Stimulated activated CD4-positive, alpha-beta T cell treated with anti-CD3 and anti-CD28 coated beads, Interleukin-4, amount 100 ng/mL, for 24 hours (primary cell): ENCODE results near the gene KCNV2.
"Not testable (repeated sequence)": the region's sequence is repeated elsewhere in the genome, so short reads cannot be mapped to it uniquely, and the experiment has no call there.

ENCODE experiments used
- DNase-seq: peaks from one replicate; pipeline ENCODE4 v3.0.0-alpha.2; 2020

The KCNV2 gene

GRCh38 chr9:2717385-2717784 lies at the start of gene KCNV2:
Gene KCNV2 (plus strand): TSS chr9:2717510. CDS start chr9:2717740, 230 bp downstream.
- no peak for DNase-seq

DNA sequence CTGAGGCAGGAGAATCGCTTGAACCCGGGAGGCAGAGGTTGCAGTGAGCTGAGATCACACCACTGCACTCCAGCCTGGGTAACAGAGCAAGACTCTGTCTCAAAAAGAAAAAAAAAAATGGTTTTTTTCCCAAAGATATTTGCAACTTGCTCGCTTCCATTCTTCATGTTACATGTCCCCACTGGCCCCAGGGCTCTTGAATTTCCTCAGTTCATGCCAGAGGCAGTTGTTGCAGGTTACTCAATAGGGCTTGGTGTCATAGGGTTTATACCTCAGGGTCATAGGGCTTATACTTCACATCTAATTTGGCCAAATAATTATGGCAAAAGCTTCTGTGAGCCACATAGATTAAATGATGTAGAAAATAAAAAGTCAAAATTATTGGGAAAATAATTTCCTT lies 44.1 kb upstream of the KCNV2 start:
- DNase-seq = no peak

GRCh38 chr9:2674141-2674824 lies 43.0 kb upstream of the KCNV2 start:
- no peak for DNase-seq

- no peak for DNase-seq
Observed at GRCh38 chr9:2675834-2676233, 41.5 kb upstream of the KCNV2 start.

GRCh38 chr9:2676466-2676865 lies 40.8 kb upstream of the KCNV2 start:
- DNase-seq = no peak

DNA sequence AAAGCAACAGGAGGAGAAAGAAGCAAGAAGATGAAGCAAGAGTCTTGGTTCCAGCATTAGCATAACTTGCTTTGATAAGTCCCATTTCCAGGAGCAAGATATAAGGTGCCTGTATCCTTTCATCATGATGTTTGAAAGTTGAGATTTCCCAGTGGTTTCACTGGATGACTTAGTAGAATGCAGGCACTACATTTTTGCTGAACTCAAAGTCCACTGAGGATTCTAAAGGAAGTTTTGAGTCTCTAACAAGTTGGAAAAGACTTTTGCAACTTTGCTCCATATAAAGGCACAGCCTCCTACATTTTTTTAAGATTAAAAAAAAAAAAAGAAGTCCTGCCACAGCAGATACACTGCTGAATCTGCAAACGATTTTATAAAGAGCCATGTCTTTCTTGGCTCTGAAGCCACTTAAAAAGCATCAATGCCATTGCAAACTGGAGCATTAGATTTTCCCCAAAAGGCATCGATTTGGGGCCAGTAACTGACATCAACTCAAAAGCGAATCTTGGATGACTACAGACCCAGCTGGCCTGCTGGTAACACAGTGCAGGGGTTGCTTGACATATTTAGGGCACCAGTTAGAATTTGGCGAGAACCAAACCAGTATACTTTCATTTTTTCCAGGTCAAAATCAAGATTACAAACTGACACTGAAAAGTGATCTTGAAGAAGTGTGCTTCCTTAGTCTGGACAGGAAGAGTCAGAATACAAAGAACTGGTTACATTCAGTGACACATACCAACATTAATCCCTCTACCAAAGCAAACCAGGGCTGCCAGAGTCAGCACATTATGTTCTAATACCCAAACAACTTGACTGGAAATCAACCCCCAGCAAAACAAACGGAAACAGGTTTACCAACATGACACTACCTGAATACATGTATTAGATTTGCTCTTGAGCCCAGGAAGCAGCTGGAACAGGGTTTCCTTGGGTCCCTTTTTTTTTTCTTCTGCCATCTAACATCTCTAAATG lies 39.1 kb upstream of the KCNV2 start:
- DNase-seq = no peak

GRCh38 chr9:2679011-2679410 lies 38.3 kb upstream of the KCNV2 start:
- DNase-seq = no peak

DNA sequence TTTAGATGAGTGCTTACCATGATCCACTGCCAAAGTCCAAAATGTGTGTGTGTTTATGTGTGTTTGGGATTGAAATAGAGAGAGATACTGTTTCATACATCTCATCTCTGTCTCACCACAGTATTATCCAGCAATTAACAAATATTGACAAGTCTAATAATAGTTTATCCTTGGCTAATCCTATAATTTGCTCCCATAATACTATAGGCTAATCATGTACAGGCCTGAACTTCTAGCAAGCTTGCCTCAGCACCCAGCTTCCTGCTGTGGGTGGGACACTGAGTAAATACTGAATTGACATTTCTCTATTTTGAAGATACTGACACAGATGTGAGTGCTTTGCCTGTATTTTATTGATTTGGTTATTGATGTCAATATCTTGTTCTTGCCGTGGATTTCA lies 35.3 kb upstream of the KCNV2 start:
- no peak for DNase-seq

DNA sequence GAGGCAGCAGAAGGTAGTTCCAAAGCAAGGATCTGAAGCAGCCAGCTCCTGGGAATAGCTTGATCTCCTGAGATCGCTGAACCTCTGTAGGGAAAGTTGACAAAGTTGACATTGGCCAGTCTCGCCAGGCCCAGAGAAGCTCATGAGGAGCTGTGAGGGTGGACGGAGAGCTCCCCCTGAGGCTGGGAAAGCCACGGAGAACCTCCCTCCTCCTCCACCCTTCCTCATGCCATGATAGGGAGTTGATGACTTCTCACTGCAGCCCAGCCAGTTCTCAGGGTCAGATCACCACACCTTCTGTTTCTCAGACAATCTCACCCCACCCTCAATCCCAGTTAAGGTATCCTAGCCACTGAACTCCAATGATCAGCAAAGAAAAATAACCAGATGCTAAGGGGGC lies 30.4 kb upstream of the KCNV2 start:
- no peak for DNase-seq

- DNase-seq = no peak
Observed at GRCh38 chr9:2688636-2689035, 28.7 kb upstream of the KCNV2 start.

- no peak for DNase-seq
Observed at GRCh38 chr9:2691212-2691611, 26.1 kb upstream of the KCNV2 start.

DNA sequence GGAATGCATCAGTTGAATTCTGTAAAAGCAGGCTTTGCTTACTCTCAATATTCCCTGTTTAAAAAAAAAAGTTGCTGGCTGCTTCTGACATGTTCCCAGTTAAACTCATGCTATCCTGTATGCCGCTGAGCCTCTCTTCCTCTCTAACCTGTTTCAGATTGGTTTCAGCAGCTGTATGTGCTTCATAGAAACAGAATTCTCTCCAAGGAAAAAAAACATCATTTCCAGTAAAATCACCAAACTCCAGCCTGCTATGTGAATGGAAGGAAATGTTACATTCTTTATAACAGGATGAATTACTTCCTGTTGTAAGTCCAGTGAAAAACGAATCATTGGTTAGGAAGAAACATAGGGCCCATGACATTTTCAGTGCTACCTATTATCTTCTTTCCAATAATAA lies 25.7 kb upstream of the KCNV2 start:
- no peak for DNase-seq

- no peak for DNase-seq
Observed at GRCh38 chr9:2693056-2693455, 24.3 kb upstream of the KCNV2 start.

DNA sequence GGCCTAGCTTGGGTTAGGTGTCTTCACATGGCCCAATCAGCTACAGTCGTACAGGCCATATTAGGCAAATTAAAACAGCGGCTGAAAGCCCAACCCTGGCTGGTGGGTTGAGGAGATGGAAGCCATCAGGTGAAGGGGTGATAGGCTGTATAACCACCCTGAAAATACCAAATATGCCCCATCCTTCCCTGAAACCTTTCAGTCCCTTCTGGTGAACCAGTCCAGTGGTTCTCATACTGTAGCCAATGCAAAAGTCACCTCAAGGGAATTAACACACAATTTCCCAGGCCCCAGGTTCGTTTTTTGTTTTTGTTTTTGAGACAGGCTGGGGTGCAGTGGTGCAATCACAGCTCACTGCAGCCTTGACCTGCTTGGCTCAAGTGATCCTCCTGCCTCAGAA lies 19.8 kb upstream of the KCNV2 start:
- no peak for DNase-seq

DNA sequence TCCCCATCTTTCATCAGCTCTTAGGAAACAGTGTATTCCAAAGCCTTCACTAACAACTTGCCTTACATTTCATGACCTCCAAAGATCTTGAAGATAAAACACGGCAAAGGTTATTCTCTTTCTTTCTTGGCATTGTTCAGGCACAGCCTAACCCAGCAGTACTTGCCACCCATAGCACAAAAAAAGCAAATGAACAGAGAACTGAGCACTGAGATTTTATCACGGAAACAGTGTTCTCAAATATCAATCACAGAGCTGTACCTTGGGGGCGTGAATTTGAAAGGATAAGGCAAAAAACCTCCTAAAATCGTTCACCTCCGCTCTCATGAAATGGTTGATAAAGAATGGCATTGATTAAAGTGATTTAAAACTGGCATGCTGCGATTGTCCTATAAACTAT lies 16.9 kb upstream of the KCNV2 start:
- DNase-seq = no peak

- DNase-seq = no peak
Observed at GRCh38 chr9:2700909-2701550, 16.3 kb upstream of the KCNV2 start.

DNA sequence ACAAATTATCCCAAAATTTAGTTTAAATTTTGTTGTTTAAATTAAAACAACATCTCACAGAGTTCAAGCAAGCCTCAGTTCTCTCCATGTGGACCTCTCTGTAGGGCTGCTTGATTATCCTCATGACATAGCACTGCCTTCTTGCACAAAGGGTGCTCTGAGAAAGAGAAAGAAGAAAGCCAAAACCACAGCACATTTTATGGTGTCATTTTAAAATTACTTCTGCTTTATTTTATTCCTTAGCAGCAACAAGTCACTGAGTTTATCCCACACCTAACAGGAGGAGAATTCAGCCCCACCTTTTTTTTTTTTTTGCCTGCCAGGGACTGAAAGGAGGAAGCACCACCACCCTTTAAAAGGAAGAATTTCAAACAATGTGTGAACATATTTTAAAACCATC lies 12.8 kb upstream of the KCNV2 start:
- no peak for DNase-seq

DNA sequence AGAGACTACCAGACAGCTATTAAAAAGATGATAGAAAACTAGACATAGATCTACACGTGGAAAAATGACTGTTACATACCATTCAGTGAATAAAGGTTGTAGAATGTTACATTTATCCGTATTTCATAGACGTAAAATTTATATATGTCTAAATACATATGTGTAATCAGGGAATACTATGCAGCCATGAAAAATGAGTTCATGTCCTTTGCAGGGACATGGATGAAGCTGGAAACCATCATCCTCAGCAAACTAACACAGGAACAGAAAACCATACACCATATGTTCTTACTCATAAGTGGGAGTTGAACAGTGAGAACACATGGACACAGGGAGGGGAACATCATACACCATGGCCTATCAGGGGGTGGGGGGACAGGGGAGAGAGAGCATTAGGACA lies 10.1 kb upstream of the KCNV2 start:
- DNase-seq = not testable (repeated sequence)

DNA sequence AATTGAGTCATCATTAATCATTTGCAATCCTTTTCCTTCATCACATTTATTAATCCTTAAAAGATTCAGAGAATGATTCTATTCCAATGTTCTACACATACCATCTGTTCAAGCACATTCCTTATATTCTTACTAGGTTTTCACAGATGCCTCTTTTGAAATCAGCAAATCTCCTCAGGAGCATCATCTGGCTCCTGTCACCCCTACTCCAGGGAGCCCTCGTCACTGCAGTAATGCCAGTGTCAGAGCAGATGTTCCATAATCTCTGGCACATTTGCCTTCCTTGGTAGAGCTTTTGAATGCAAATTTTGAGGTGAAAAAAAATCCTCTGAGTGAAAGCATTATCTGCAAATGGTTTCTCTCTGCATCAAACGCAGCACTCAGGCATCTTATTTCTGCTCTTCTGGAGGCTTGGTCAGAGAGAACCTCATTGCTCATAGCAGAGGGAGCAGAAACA lies 7.6 kb upstream of the KCNV2 start:
- DNase-seq = no peak

DNA sequence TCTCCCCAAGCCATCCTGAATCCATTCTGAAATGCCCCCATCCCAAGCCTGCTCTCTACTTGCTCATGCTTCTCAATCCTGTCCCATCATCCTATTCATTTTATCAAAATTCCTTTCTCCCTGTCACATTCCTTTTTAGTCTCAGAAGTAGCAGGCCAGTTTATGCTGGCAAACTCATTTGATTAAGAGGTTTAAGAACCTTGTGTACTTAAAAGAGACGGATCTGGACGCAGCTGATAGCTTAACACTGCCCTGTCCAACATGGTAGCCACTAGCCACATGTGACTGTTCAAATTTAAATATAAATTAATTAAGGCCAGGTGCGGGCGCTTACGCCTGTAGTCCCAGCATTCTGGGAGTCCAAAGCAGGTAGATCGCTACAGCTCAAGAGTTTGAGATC lies 5.6 kb upstream of the KCNV2 start:
- DNase-seq = no peak

- no peak for DNase-seq
Observed at GRCh38 chr9:2718001-2718697, 839 bp downstream of the KCNV2 start.

GRCh38 chr9:2718698-2719033 lies 1.4 kb downstream of the KCNV2 start:
- DNase-seq = no peak

DNA sequence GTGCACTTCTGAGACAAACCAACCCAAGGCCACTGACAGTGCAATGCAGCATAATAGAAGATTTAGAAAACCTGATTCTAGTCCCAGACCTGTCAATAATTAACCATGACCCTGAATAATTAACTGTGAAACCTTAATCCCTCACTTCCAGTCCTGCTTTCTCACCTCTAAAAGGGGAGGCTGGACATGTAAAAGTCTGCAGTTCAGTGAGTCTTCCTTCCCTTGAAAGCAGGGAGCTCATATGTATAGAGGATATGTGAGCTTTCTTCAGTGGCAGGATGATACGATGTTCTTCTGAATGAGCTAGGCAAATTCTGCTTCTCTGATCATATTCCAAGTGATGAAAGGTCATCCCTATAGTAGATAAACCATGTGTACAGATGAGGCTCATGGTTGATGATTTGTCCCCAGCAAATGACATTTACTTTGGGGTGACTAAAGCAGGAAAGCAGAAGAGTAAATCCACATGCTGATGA lies 2.9 kb downstream of the KCNV2 start:
- no peak for DNase-seq
